PFSK-1 (cell line): Measurements from ENCODE around the gene ARID4B.

Experiments
- FOXP2 ChIP-seq: optimal IDR thresholded peaks from 2 replicates; pipeline ENCODE3; 2011; ENCODE audit warnings: borderline replicate concordance, control low read depth, inconsistent platforms; ENCODE audit not compliant: insufficient read depth; ENCODE audit errors: extremely low read length, extremely low read depth
- POLR2AphosphoS5 ChIP-seq: IDR thresholded peaks from 2 replicates; pipeline ENCODE4 v1.6.1; 2012; ENCODE audit warnings: low read depth, mild to moderate bottlenecking, control low read depth, low read length, moderate library complexity
- SIN3A ChIP-seq: IDR thresholded peaks from 2 replicates; pipeline ENCODE4 v1.6.1; 2012; ENCODE audit warnings: mild to moderate bottlenecking, low read length, moderate library complexity, borderline replicate concordance; ENCODE audit not compliant: insufficient read depth
- TAF1 ChIP-seq: IDR thresholded peaks from 2 replicates; pipeline ENCODE4 v1.6.1; 2012; ENCODE audit warnings: low read length, control low read depth, borderline replicate concordance; ENCODE audit not compliant: insufficient read depth
- TF ChIP-seq, protein P1 (sequence below), 2 experiments: IDR thresholded peaks; 2 replicates each; pipeline versions ENCODE4 v1.6.1 to v1.8.0; 2011 to 2012; ENCODE audit warnings: low read depth in 2 of 2, low read length in 2 of 2, control low read depth in 1 of 2, inconsistent platforms in 1 of 2, mild to moderate bottlenecking in 1 of 2, moderate library complexity in 1 of 2; ENCODE audit not compliant: insufficient read depth in 1 of 2

The ARID4B gene

DNA sequence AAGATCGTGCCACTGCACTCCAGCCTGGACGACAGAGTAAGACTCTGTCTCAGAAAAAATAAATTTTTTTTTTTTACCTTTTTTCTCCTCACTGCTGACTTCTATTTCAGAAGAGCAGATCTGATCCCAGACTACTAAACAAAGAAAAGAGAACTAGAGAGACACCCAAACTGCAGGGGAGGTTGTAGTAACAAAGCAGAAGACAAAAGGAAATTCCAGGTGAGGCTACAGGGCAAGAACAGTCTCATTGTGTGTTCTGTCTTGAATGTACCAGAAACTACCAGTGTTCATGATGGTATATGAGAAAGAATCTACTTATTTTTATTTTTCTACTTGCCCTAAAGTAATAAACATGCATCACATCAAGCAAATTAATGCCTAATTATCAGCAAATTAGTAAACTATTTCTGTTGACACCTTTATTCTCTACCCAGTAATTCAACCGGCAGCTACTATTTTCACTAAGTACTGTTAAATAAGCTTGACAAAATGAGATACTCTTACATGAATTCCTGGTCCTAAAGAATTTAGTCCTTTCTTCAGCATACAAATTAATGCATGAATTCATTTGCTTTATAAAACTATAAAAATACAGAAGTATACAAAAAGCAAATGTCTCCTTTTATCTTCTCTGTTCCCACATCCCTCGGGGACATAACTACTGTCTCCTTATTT, 40.6 kb downstream of the ARID4B start:
- TF ChIP-seq TAF1 (no peak), POLR2AphosphoS5 (no peak), SIN3A (no peak), FOXP2 (no peak)
- TF ChIP-seq, protein P1, sequence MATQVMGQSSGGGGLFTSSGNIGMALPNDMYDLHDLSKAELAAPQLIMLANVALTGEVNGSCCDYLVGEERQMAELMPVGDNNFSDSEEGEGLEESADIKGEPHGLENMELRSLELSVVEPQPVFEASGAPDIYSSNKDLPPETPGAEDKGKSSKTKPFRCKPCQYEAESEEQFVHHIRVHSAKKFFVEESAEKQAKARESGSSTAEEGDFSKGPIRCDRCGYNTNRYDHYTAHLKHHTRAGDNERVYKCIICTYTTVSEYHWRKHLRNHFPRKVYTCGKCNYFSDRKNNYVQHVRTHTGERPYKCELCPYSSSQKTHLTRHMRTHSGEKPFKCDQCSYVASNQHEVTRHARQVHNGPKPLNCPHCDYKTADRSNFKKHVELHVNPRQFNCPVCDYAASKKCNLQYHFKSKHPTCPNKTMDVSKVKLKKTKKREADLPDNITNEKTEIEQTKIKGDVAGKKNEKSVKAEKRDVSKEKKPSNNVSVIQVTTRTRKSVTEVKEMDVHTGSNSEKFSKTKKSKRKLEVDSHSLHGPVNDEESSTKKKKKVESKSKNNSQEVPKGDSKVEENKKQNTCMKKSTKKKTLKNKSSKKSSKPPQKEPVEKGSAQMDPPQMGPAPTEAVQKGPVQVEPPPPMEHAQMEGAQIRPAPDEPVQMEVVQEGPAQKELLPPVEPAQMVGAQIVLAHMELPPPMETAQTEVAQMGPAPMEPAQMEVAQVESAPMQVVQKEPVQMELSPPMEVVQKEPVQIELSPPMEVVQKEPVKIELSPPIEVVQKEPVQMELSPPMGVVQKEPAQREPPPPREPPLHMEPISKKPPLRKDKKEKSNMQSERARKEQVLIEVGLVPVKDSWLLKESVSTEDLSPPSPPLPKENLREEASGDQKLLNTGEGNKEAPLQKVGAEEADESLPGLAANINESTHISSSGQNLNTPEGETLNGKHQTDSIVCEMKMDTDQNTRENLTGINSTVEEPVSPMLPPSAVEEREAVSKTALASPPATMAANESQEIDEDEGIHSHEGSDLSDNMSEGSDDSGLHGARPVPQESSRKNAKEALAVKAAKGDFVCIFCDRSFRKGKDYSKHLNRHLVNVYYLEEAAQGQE (IDR thresholded peaks at IDR 0.05; ENCODE audit: insufficient read depth in 1 of 2, low read depth in 2 of 2, low read length in 2 of 2): no peak

DNA sequence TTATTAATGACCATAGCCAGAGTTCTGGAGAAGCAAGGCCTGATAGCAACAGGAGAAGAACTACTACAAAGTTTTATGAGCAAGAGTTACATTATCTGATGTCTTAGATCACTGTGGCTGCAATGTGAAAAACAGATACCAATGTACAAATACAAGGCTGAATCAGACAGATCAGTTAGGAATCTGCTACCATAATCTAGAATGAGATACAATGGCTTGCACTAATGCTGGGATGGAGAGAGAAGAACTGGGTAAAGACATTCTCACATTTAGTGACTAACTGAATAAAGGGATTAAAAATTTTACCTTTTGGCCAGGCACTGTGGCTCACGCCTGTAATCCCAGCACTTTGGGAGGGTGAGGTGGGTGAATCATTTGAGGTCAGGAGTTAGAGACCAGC, 41.3 kb downstream of the ARID4B start:
- TF ChIP-seq TAF1 (no peak), FOXP2 (no peak), SIN3A (no peak), POLR2AphosphoS5 (no peak)
- TF ChIP-seq, protein P1 (IDR thresholded peaks at IDR 0.05; ENCODE audit: insufficient read depth in 1 of 2, low read depth in 2 of 2, low read length in 2 of 2): no peak

DNA sequence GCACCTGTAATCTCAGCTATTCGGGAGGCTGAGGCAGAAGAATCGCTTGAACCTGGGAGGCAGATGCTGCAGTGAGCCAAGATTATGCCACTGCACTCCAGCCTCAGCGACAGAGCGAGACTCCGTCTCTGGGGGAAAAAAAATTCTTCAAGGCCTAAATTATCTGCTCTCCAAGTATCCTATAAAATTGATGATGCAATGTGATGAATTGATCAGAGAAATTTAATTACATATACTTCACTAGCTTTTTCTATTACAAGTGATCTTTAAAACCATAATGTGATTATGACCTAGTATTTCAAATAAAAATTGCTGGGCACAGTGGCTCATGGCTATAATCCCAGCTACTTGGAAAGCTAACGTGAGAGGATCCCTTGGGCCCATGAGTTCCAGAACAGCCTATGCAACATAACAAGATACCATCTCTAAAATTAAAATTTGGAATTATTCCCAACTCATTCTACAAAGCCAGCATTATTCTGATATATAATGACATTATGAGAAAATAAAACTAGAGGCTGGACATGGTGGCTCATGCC, 43.7 kb downstream of the ARID4B start:
- TF ChIP-seq TAF1 (no peak), FOXP2 (no peak), SIN3A (no peak), POLR2AphosphoS5 (no peak)
- TF ChIP-seq, protein P1 (IDR thresholded peaks at IDR 0.05; ENCODE audit: insufficient read depth in 1 of 2, low read depth in 2 of 2, low read length in 2 of 2): no peak

DNA sequence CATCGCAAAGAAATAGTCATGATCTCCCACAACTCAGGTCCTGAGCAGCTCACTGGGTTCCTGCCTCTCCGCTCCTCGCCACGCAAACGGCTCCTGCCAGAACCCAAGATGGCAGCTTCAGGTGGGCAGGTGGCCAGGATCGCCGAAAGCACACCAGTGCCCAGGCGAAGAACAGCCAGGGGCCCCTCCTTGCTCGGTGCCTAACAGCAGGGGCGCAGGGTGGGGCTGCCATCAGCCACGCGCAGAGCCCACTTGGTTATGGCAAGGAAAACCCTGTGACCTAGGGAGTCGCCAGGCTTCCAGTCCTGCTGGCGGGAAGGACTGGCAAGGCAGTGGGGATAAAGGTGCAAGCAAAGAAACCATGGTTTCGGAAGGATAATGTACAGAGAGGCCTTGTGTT, 47.5 kb downstream of the ARID4B start:
- TF ChIP-seq POLR2AphosphoS5 (no peak), FOXP2 (no peak), TAF1 (no peak), SIN3A (no peak)
- TF ChIP-seq, protein P1 (IDR thresholded peaks at IDR 0.05; ENCODE audit: insufficient read depth in 1 of 2, low read depth in 2 of 2, low read length in 2 of 2): no peak
